CD4-positive, alpha-beta T cell treated with Interleukin-6 at 100 ng/mL for 8 hours (primary cell): ENCODE measurements around the gene ADAP1.
A peak's percentile ranks its signal among the peaks of the same experiment; 100 is the strongest.
"Not testable (repeated sequence)": the region's sequence is repeated elsewhere in the genome, so short reads cannot be mapped to it uniquely, and the experiment has no call there.

Source experiments
- DNase-seq: peaks from one replicate; pipeline ENCODE4 v3.0.0-alpha.2; 2020; ENCODE audit warnings: mixed read lengths, low spot score

Gene ADAP1

DNA sequence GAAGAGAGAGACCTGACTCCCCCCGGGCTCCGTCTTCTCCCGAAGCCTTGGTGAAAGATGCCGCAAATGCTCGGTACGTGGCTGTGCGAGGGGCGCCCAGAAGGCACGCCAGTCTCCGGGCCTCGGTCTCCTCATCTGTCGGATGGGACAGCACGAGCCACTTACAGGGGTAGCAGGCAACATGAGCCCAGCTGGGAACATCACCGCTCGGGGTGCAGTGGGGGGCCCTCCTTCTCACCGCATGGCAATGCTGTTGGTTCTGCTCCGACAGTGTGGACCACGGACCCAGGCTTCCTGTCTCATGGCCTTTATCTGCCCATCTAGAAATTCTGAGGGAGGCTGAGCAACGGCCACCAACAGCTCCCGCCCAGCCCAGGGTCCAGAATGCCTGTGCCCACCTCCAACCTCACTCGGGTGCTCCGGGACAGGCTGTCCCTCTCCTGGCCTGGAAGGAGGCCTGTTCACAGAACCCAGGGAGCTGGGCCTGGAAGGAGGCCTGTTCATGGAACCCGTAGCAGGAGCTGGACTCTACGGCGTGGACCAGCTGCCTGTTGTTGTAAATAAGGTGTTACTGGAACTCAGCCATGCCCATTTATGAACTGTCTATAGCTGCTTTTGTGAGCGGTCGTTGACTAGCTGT is 15.8 kb downstream of the ADAP1 start:
- DNase-seq: no peak

- no peak for DNase-seq
These were observed 16.5 kb downstream of the ADAP1 start for GRCh38 chr7:937856-938484.

- DNase-seq: no peak
These were observed 18.0 kb downstream of the ADAP1 start for GRCh38 chr7:936386-937054.

DNA sequence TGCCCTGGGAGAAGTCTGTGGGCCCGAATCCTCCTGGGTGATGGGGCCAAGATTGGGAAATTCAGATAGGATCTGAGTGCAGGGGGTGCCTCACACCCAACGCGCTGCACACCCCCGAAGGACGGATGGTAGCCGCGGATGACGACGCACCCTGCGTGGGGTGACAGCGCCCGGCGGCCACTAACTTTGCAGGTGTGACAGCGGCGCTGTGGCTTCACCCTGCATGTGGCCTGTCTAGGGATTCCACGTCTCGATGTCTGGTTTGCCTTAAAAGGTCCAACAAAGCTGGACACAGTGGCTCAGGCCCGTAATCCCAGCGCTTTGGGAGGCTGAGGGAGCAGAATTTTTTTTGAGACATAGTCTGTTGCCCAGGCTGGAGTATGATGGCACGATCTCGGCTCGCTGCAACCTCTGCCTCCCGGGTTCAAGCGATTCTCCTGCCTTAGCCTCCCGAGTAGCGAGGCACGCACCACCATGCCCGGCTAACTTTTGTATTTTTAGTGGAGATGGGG is 18.6 kb downstream of the ADAP1 start:
- DNase-seq: no peak

GRCh38 chr7:935164-935873 is 19.2 kb downstream of the ADAP1 start:
- no peak for DNase-seq

DNA sequence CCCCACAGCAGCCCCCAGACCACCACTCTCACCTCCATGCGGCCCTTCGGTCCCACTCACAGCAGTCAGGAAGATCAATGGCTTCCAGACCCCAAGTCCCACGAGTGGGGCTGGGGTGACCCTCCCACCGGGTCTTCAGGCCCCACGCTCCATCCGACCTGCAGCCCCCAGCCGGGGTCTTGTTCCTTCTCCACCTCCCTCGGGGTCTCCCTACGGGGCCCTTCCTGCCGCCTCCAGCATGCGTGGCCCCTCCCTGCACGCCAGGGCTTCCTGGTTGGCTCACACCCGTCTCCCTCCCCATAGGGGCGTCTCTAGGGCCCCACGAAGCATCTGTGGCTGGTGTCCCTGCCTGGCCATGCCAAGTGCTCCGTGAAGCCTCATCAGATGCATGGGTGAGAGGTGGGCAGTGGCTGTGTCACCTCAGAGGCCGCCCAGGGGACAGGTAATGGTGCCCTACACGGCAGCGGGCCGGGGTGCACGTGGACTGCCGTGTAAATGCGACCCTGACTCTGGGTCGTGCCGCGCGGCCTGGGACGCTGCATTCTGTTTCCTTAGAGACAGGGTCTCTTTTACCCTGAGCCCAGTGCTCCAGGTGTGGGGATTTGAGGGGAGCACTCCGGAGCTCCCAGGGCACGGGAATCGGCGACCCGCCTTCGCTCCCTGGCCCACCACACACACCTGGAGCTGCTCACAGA is 19.9 kb downstream of the ADAP1 start:
- no peak for DNase-seq

DNA sequence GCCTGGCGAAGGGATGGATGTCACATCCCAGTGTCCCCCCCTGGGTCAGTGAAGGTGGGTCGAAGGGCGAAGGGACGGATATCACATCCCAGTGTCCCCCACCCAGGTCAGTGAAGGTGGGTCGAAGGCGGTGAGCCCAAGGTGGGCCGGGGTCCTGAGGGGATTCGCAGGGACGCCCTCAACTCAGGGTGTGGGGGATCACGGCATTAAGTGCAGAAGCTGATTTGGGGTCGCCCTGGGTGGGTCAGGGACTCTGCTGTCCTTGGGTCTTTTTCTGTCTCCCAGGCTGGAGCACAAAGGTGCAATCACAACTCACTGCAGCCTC is 21.9 kb downstream of the ADAP1 start:
- DNase-seq: no peak

- DNase-seq: no peak
These were observed 22.4 kb downstream of the ADAP1 start for GRCh38 chr7:931871-932650.

DNA sequence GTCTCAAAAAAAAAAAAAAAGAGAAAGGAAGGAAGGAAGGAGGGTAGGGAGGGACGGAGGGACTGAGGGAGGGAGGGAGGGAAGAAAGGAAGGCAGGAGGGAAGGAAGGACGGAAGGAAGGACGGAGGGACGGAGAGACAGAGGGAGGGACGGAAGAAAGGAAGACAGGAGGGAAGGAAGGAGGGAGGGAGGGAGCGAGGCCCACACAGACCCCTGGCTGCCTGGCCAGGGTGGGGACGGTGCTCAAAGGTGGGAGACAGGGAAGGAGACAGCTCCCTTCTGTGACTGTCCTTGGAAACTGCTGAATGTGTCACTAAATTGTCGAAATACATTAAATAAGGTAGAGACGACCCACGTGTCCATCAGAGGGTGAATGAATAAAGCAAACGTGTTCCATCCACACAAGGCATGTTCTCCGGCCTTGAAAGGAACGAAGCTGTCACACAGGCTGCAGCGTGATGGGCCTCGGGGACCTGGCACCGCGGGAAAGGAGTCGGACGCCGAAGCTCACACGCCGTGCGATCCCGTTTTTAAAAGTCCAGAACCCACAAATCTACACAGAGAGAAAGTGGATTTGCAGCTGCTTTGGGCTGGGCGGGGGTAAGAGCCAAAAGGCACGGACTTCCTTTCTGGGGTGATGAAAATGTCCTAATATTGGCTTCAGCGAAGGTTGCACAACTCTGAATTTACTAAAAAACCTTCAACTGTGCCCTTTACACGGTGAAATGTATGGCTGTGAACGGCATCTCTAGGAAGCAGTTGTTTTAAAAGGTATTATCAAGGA is 23.3 kb downstream of the ADAP1 start:
- no peak for DNase-seq

DNA sequence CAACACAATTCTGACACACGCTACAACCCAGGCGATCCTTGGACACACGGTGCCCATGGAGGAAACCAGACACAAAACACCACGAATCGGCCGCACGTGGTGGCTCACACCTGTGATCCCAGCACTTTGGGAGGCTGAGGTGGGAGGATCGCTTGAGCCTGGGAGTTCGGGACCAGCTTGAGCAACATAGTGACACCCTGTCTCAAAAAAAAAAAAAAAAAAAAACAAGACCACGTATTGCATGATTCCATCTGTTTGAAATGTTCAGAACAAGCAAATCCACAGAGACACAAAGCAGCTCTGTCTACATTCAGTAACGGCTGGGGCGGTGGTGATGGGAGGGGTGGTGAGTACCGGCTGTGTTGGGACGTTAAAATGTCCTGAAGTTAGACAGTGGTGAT is 25.2 kb downstream of the ADAP1 start:
- DNase-seq: no peak

DNA sequence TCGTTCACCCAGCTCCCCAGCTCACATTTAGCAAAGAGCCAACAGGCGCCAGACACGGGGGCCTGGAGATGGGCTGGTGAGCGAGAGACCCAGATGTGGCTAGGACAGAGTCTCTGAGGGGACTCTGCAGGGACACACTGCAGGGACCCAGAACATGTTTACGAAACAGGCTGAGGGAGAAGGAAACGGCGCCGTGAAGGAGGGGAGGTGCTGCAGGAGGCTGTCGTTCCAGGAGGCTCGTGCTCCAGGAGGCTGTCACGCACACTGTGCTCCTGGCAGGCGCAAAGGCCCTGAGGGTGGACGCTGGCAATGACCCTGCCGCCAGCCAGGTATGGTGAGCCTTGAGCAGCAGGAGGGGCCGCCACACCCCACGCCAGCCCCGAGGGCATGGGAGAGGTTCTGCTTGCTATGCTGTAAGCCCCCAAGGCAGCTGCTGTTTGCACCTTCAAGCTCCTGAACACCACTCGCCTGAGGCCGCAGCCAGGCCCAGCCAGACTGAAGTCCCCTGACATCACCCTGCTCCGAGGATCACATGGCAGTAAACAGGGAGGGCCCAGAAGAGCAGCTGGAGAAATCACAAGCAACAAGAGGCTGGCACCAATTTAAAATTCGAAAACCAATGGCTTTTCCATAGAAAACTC is 27.3 kb downstream of the ADAP1 start:
- DNase-seq: no peak

DNA sequence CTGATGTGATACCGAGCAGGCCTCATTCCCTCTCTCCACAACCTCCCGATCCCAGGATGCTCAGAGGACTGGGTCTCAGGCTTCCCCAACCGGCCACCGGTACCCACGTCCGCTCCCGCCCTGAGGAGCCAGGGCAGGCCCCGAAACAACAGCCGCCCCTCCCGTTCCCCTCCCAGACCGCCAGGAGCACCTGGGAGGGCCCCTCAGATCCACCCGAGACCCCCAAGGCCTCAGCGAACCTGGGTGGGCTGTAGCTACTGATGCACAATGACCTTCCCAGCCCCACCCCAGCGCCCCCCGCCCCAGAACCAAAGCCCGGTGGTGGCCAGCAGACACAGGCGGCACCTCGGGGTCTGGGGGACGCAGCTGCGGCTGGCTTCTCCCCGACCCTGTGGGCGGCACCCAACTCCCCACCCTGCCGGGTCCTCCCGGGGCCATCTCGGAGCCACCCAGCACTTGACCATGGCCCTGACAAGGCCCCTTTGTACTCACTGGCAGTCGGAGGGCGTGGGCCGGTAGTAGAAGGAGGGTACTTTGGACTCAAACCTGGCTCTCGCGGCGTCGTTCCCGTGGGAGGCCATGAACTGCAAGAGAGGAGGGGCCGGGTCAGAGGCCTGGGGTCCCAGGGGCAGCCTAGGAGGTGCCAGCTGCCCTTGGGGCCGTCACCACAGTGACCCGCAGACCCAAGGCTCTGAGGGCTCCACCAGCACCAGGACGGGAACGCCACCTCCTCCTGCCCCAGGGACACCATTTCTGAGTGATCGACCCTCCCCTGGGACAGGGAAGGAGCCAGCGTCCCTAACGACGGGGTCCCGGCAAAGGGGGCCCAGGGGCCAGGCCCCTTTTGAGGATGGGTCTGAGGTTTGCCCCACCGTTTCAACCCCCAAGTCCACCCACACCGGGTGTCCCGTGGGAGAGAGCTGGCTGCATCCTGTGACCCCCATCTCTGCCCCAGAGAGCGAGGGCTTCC is 28.1 kb downstream of the ADAP1 start:
- DNase-seq: no peak

GRCh38 chr7:925601-926000 is 28.9 kb downstream of the ADAP1 start:
- DNase-seq: peak; percentile 27

DNA sequence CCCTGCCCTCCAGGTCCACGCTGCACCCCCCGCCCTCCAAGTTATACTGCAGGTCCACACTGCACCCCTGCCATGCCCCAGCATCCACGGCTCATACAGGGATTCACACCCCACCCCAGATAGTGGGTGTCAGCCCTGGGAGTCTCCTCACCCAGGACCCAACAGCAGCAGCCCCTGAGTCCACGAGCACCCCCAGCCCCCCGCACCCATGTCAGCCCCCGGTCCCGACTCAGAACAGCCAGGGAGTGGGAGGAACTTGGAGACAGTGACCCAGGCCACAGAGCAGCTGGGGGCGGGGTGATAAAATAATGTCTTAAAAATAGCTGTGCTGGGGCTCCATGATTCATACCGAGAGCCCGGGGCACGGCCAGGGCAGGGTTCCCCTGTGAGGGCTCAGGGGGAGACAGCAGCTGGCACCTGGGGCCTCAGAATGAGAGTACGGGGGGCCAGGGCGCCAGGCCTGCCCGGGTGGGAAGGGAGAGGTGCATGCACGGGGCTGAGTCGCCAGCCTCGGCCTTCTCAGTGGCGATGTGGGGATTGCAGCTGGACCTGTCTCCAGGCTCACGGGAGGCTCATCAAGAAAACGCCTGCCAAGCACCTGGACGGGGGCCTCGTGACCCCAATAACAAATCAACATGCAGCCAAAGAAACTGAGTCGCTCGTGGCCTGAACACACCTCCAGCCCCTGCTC is 29.8 kb downstream of the ADAP1 start:
- DNase-seq: no peak

DNA sequence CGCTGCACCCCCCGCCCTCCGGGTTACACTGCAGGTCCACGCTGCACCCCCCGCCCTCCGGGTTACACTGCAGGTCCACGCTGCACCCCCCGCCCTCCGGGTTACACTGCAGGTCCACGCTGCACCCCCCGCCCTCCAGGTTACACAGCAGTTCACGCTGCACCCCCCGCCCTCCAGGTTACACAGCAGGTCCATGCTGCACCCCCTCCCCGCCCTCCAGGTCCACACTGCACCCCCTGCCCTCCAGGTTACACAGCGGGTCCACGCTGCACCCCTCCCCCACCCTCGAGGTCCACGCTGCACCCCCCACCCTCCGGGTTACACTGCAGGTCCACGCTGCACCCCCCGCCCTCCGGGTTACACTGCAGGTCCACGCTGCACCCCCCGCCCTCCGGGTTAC is 30.4 kb downstream of the ADAP1 start:
- DNase-seq: not testable (repeated sequence)

DNA sequence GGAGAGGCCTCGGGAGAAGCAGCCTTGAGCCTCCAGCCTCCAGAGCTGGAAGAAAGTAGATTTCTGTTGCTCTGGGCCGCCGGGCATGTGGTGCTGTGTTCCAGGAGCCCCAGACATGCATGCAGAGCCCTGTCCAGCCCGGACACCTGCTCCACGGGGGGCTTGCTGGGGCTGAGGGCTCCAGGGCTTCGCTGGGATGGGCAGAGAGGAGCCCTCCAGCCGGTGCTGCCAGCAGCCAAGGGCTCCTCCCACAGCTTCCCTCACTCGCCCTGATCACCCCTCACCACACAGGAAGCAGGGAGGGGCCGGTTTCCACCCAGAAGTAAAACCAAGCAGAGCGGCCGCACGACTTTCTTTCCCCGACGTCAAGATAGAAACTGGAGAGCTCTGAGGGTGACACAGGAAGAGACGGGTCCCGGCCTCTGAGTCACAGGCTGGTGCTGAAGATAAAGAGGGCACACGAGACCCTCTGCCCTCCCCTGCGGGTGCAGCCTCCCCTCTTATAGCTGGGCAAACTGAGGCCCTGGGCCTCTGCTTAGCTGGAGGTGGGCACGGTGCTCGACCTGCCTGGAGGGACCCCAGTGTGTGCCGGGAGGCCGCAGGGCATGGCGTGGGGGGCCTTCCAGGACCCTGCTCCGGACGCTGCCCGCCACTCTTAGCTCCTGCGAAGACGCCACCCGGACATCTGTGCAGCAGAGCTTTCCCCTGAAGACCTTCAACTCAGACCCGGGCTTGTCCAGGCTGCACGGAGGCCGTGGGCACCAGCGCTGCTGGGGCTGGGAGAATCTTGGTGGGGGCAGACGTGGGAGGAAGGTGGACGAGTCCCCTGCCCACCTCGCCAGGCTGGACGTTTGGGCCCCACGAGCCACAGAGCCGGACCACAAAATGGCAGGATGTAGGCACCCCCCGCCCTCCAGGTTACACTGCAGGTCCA is 31.1 kb downstream of the ADAP1 start:
- peak; percentile 94 for DNase-seq
